ENCODE measurements around the gene SLC4A8.

GRCh38 chr12:51389302-51389999 lies 35.2 kb upstream of the SLC4A8 start:
- TF ChIP-seq CTCF (IDR thresholded peaks at IDR 0.05) (no peak), POLR2A (IDR thresholded peaks at IDR 0.05) (no peak)

Measured in esophagus squamous epithelium (tissue), 4 donors.